GDM1 (cell line): ENCODE data around the gene KRTAP5-11.
"Not testable (repeated sequence)": the region's sequence is repeated elsewhere in the genome, so short reads cannot be mapped to it uniquely, and the experiment has no call there.

ENCODE experiments used
- DNase-seq: peaks from one replicate; lab custom pipeline; 2025; lab: John Stamatoyannopoulos, UW

The KRTAP5-11 gene, protein sequence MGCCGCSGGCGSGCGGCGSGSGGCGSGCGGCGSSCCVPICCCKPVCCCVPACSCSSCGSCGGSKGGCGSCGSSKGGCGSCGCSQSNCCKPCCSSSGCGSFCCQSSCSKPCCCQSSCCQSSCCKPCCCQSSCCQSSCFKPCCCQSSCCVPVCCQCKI

DNA sequence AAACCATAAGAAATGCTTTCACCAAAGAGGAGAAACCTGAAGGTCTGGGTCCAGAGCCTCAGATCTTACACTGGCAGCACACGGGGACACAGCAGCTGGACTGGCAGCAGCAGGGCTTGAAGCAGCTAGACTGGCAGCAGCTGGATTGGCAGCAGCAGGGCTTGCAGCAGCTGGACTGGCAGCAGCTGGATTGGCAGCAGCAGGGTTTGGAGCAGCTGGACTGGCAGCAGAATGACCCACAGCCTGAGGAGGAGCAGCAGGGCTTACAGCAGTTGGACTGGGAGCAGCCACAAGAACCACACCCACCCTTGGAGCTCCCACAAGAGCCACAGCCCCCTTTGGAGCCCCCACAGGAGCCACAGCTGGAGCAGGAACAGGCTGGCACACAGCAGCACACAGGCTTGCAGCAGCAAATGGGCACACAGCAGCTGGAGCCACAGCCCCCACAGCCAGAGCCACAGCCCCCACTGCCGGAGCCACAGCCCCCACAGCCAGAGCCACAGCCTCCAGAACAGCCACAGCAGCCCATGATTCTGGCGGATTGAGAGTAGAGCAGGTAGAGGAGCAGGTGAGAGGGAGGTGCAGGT is at the start of gene KRTAP5-11:
KRTAP5-11 (minus strand) TSS at position 567 of the 587 bp plus-strand sequence; CDS start at position 529, 38 bp downstream.
- DNase-seq = no peak

DNA sequence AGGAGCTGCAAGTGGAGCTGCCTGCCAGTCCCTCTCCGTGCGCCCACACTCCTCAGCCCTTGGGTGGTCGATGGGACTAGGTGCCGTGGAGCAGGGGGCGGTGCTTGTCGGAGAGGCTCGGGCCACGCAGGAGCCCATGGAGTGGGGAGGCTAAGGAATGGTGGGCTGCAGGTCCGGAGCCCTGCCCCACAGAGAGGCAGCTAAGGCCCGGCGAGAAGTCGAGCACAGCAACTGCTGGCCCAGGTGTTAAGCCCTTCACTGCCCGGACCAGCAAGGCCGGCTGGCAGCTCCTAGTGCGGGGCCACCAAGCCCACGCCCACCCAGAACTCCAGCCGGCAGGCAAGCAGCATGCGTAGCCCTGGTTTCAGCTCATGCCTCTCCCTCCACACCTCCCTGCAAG is 48.9 kb upstream of the KRTAP5-11 start:
- DNase-seq = not testable (repeated sequence)

DNA sequence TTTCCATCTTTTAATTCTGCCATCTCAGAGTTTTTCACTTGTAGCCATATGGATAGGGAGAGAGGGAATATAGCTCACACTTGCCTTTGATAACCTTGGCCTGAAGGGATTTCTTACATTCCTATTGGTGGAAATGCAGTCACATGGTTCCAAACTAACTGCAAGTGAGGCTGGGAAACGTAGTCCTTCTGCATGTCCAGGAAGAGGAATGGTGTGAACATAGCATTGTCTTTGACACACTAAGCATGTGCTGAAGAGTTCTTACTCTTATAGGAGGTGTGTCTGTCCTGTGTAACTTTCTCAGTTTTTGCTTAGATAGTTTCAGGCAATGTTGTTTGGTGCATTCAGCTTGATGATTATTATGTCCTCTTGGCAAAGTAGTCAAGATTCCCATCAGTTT is 47.4 kb upstream of the KRTAP5-11 start:
- not testable (repeated sequence) for DNase-seq

DNA sequence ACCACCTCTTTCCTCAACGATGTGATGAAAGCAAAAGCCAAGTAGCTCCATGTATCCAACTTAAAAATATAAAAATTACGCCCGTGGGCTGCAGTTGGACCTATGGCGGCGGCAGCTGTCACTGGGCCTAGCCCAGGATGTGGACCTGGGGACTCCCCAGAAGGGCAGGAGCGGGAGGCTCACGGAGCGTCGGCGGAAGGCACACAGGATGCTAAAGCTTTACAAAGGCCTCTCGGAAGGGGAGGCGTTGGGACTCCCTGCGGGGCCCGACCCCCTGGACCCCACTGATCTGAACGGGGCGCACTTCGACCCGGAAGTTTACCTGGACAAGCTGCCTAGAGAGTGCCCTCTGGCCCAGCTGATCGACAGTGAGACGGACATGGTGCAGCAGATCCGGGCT is 46.3 kb upstream of the KRTAP5-11 start:
- DNase-seq = not testable (repeated sequence)

DNA sequence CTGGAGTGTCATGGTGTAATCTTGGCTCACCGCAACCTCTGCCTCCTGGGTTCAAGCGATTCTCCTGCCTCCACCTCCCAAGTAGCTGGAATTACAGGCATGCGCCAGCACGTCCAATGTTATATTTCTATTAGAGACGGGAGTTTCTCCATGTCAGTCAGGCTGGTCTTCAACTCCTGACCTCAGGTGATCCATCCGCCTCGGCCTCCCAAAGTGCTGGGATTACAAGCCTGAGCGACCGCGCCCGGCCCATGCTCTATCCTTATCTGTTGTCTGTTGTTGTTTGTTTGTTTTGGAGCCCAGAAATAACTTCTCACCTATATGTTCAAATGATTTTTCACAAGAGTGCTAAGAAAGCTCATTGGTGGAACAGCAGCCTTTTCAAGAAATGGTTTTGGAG is 40.6 kb upstream of the KRTAP5-11 start:
- DNase-seq = not testable (repeated sequence)

DNA sequence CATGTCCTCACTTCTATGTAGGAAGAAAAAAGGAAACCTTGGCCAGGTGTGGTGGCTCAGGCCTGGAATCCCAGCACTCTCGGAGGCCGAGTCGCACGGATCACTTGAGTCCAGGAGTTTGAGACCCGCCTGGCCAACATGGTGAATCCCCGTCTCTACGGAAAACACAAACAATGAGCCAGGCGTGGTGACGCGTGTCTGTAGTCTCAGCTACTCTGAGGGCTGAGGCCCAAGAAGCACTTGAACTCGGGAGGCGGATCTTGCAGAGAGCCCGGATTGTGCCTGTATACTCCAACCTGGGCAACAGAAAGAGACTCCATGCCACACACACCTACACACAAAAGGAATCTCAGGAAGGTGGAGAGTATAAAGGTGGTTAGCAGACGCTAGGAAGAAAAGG is 39.9 kb upstream of the KRTAP5-11 start:
- DNase-seq = not testable (repeated sequence)

DNA sequence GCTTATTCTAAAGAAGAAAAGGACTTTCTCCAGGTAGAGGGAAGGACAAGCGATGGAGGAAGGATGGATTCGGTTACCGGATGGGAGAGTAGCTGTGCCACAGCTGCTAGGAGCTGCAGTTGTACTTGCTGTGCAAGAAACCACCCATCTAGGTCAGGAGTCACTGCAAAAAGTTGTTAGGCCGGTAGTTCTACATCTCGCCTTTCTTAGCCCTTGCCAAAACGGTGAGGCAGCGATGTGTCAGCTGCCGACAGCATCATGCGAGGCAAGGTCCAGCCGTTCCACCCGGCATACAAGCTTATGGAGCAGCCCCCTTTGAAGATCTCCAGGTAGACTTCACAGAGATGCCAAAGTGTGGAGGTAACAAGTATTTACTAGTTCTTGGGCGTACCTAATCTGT is 32.3 kb upstream of the KRTAP5-11 start:
- DNase-seq = not testable (repeated sequence)

DNA sequence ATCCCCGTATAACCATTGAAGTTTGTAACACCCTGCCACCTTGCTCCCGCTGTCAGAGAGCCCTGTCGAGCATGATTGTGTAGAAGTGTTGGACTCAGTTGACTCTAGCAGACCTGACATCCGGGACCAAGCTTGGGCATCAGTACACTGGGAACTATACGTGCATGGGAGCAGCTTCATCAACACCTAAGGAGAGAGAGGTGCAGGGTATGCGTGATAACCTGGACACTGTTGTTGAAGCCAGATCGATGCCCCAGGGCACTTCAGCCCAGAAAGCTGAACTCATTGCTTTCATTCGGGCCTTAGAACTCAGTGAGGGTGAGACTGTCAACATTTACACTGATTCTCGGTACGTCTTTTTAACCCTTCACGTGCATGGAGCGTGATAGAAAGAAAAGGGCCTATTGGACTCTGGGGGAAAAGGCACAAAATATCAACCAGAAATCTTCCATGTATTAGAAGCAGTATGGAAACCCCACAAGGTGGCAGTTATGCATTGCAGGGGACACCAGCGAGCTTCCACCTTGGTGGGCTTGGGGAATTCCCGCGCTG is 31.8 kb upstream of the KRTAP5-11 start:
- not testable (repeated sequence) for DNase-seq

DNA sequence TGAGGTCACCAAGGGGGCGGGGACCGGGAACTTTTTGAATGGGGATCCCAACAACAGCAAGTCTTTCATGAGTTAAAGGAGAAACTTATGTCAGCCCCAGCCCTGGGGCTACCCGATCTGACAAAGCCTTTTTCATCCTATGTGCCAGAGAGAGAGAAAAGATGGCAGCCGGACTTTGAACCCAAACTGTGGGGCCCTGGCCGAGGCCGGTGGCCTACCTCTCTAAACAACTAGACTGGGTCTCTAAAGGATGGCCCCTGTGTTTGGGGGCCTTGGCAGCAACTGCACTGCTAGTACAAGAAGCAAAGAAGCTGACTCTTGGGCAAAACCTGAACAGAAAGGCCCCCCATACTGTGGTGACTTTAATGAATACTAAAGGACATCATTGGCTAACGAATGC is 31.3 kb upstream of the KRTAP5-11 start:
- DNase-seq = not testable (repeated sequence)

DNA sequence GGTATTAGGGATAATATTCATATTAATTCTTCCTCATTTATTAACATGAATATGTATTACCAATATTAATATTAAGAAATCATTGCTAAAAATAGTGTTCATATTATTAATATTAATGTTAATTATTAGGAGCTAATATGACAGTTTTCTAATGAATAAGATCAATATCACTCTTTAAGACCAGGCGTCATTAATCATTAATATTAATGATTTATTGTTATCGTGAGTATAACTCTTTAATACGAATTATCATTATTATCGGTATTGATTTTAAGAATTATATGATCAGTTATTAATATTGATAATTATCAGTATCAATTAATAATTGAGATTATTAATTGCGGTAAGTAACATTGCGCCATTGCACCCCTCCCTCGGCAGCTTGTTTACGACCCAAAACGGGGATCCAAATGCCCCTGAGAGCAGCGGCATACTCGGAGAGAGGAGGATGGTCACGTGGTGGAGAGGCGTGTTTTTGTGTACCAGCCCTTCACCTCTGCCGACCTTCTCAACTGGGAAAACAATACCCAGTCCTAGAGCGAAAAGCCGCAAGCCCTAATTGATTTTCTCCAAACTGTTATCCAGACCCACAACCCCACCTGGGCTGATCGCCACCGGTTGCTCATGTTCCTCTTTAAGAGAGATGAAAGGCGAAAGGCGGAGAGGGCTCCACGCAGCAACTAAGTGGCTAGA is 28.7 kb upstream of the KRTAP5-11 start:
- DNase-seq = not testable (repeated sequence)

DNA sequence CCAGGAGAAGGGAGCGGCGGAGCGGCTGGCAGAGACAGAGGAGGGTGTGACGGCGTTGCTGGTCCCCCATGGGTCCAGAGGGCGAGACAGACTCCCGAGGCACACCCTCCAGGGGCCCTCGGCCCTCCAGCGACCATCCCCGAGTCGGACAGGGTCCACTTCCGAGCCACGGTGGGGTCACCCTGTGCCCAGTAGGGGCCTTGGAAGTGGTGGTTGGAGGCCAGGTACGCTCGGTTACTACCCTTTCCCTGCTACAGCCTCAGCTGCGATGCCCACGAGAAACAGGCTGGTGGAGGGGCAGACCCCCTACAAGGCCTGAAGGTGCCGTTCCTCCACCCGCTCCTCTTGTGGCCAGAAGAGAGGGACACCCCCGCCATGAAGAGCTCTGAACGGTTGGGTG is 25.6 kb upstream of the KRTAP5-11 start:
- DNase-seq = not testable (repeated sequence)

DNA sequence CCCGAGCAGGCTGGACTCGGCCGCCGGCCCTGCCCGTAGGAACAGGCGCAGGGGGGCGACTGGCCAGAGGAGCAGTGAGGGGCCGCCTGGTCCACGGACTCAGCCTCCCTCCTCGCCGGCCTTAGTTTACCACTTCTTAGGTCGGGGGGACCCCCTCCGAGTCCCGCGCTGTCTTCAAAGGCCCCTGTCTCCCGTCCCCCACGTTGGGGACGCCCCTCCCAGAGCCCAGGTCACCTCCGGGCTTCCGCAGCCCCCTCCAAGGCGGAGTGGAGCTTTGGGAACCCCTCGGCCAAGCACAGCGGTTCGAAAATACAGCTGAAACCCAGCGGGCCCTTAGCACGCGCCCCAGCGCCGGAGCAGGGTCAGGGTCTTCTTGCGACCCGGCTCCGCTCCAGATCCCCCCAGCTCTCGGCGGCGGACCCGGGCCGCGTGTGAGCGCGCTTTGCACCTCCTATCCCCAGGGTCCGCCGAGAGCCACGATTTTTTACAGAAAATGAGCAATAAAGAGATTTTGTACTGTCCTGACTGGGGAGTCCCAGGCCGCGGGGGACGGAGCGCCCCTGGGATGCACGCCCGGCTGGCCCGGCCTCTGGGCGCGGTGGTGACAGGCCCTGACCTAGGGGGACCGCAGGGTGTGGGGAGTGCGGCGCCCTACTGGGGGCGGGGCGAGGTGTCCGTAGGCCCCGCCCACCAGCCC is 25.0 kb upstream of the KRTAP5-11 start:
- DNase-seq = not testable (repeated sequence)

DNA sequence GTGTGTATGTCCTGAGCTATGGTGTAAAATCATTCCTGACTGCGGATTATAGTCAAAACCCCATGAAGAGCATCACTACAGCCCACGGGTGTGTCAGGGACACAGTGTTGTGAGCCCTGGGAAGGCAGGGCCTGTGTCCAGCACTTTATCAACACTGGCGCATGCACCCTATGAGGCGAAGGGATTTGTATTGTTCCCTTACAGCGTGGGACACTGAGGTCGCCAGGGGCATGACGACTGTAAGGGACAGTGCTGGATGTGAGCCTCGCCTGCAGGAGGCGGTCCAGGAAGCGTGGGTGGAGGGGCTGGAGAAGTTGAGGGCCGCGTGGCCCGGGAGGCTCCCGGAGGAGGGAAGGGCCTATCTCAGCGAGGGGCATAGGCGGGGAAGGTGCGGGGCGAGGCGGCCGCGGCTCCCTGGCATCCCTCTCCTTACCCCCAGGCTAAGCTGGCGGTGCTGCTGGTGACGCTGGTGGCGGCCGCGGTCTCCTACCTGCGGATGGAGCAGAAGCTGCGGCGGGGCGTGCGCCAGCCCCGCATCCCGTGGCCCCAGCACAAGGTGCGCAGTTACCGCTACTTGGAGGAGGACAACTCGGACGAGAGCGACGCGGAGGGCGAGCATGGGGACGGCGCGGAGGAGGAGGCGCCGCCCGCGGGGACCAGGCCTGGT is 24.3 kb upstream of the KRTAP5-11 start:
- not testable (repeated sequence) for DNase-seq

DNA sequence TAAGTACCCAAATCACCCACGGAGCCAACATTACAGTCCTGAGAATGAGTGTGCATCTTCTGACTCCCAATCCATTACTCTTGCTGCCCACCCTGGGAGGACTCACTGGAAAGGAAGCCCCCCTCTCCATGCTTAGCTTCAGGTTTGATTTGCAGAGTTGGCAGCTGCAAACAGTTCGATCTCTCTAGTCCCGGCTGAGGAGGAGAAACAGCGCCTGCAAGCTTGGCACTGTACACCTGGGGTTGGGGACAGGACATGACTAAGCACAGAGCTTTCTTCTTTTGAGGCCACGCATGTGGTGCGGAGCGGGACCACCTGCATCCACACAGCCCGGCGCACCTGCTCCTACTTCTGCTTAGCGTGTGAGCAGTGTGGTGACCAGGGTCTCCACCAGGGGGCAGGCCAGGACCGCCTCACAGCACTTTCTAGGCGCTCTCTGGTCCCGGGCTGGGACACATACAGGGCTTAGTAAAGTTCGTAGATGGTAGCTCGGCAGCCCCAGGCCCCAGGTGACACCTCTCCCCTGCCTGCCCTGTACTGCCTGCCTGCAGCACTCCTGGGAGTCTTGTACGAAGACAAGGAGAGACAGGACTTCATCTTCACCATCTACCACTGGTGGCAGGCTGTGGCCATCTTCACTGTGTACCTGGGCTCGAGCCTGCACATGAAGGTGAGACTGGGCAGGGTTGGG is 22.3 kb upstream of the KRTAP5-11 start:
- not testable (repeated sequence) for DNase-seq

DNA sequence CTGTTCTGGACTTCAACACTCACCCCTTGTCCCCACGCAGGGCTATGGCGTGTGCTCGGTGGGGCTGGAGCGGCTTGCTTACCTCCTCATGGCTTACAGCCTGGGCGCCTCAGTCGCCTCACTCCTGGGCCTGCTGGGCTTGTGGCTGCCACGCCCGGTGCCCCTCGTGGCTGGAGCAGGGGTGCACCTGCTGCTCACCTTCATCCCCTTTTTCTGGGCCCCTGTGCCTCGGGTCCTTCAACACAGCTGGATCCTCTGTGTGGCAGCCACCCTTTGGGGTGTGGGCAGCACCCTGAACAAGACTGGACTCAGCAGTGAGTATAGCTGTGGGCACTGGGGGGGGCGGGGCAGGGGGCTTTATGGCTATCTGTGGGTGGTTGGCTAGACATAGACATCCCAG is 20.5 kb upstream of the KRTAP5-11 start:
- not testable (repeated sequence) for DNase-seq

DNA sequence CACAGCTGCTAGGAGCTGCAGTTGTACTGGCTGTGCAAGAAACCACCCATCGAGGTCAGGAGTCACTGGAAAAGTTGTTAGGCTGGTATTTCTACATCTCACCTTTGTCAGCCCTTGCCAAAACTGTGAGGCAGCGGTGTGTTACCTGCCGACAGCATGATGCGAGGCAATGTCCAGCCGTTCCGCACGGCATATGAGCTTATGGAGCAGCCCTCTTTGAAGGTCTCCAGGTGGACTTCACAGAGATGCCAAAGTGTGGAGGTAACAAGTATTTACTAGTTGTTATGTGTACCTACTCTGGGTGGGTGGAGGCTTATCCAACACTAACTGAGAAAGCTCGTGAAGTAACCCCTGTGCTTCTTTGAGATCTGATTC is 6.9 kb upstream of the KRTAP5-11 start:
- DNase-seq = not testable (repeated sequence)

DNA sequence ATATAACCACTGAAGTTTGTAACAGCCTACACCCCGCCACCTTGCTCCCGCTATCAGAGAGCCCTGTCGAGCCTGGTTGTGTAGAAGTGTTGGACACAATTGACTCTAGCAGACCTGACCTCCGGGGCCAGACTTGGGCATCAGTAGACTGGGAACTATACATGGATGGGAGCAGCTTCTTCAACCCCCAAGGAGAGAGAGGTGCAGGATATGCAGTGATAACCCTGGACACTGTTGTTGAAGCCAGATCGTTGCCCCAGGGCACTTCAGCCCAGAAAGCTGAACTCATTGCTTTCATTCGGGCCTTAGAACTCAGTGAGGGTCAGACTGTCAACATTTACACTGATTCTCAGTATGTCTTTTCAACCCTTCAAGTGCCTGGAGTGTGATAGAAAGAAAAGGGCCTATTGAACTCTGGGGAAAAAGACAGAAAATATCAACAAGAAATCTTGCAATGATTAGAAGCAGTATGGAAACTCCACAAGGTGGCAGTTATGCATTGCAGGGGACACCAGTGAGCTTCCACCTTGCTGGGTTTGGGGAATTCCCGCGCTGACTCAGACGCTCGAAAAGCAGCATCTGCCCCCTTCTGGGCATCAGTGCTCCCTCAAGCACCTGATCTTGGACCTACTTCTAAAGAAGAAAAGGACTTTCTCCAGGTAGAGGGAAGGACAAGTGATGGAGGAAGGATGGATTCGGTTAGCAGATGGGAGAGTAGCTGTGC is 6.3 kb upstream of the KRTAP5-11 start:
- not testable (repeated sequence) for DNase-seq

DNA sequence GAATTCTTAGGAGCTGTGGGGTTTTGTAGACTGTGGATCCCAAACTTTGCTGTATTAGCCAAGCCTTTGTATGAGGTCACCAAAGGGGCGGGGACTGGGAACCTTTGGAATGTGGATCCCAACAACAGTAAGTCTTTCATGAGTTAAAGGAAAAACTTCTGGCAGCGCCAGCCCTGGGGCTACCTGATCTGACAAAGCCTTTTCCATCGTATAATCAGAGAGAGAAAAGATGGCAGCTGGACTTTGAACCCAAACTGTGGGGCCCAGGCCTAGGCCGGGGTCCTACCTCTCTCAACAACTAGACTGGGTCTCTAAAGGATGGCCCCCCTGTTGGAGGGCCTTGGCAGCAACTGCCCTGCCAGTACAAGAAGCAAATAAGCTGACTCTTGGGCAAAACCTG is 5.6 kb upstream of the KRTAP5-11 start:
- DNase-seq = not testable (repeated sequence)

DNA sequence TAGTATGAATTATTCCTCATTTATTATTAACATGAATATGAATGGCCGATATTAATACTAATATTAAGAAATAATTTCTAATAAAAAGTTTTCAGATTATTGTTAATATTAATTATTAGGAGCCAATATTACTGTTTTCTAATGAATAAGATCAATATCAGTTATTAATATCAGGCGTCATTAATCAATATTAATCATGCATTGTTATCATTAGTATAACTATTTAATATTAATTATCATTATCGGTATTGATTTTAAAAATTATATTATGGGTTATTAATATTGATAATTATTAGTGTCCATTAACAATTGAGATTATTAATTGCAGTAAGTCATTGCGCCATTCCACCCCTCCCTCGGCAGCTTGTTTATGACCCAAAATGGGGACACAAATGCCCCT is 3.0 kb upstream of the KRTAP5-11 start:
- DNase-seq = not testable (repeated sequence)

DNA sequence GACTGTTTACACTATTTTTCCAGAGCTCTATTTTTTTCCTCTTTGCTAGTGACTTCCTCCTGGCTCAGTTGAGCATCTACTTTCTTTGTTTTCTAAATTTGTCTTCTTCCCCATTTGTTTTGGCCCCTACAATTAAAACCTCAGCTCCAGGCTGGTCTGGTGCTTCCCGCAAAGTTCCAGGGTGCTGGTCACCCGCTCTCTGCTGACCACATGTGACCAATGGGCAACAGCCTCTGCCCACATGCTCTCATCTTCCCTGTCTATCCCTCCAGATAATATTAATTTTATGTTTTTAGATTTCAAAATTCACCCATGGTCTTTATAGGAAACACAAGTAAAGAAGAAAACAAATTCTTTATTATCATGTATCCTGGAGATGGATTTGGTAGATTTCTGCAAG is 294 bp upstream of the KRTAP5-11 start:
- DNase-seq = not testable (repeated sequence)

DNA sequence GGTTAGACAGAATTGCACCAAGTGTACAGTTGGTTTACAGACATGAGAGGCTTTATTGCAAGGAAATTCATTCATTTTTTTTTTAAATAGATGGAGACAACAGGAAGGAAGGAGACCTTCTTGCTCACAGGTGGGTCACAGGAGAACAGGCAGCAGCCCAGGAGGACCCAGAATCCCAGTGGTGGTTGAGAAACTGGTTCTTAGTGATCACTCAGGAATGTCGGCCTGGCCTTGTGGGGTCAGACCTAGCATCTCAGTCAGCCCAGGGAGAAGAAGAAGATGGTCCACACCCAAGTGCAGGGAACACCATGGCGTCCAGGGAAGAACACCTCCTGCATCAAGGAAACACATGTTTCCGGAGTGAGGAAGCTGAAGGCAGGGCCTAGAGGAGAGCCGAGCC is 849 bp downstream of the KRTAP5-11 start:
- no peak for DNase-seq
